NCI-H2227 (cell line): ENCODE results near the gene PUS1.
A peak's percentile ranks its signal among the peaks of the same experiment; 100 is the strongest.

Experiments
- DNase-seq: peaks from one replicate; lab custom pipeline; 2025; ENCODE audit not compliant: unreplicated experiment; lab: John Stamatoyannopoulos, UW

Gene PUS1

GRCh38 chr12:131915823-131916222 is 13.3 kb upstream of the PUS1 start:
- DNase-seq: no peak

GRCh38 chr12:131916306-131917138 is 12.6 kb upstream of the PUS1 start:
- DNase-seq: no peak

- DNase-seq: no peak
Measured at GRCh38 chr12:131917139-131917710, 11.9 kb upstream of the PUS1 start.

GRCh38 chr12:131917711-131918306 is 11.3 kb upstream of the PUS1 start:
- DNase-seq: no peak

- no peak for DNase-seq
Measured at GRCh38 chr12:131918311-131919050, 10.6 kb upstream of the PUS1 start.

GRCh38 chr12:131919051-131919347 is 10.1 kb upstream of the PUS1 start:
- DNase-seq: no peak

- DNase-seq: no peak
Measured at GRCh38 chr12:131919366-131920156, 9.5 kb upstream of the PUS1 start.

GRCh38 chr12:131920157-131920508 is 8.9 kb upstream of the PUS1 start:
- no peak for DNase-seq

- DNase-seq: no peak
Measured at GRCh38 chr12:131920902-131921840, 7.9 kb upstream of the PUS1 start.

GRCh38 chr12:131921866-131922769 is 7.0 kb upstream of the PUS1 start:
- no peak for DNase-seq

- no peak for DNase-seq
Measured at GRCh38 chr12:131922772-131923171, 6.3 kb upstream of the PUS1 start.

GRCh38 chr12:131923260-131923659 is 5.8 kb upstream of the PUS1 start:
- DNase-seq: no peak

- no peak for DNase-seq
Measured at GRCh38 chr12:131927110-131928079, 1.7 kb upstream of the PUS1 start.

- DNase-seq: peak; percentile 58
Measured at GRCh38 chr12:131928080-131928710, 881 bp upstream of the PUS1 start.

- DNase-seq: peak; percentile 46
Measured at GRCh38 chr12:131929581-131930456, 743 bp downstream of the PUS1 start.

- no peak for DNase-seq
Measured at GRCh38 chr12:131930510-131930909, 1.4 kb downstream of the PUS1 start.
